ENCODE data around the gene IFNW1. TPM values are rescaled to one million over a fixed set of nuclear protein-coding genes. Genes with fewer than 3 reads are reported as not detected.

Gene IFNW1
- total and polyA plus RNA-seq, 10 of the 15 experiments (the other 5 are each of a cell fraction or from before 2014, with no cell fraction given): 0.06 to 0.11 (median 0.09) TPM; not detected in 7

DNA sequence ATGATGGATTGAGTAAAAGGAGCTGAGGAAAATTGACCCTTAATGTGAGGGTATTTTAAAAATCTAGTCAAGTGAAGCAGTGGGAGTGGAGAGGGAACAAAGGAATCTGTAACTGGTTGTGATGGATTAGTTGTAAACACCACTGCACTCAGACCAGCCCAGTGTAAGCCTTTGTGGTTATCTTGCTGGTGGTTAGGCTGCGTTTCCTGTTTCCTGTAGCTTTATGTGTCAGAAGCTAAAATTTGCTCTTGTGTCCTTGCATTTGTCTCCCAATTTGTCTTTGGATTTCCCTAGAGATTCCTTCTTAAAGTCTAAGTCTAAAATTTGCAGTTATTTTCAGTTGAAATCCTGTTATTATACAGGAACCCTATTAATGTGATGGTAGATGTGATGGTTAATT lies 18.5 kb upstream of the IFNW1 start (continued):
- TF ChIP-seq, protein P1, sequence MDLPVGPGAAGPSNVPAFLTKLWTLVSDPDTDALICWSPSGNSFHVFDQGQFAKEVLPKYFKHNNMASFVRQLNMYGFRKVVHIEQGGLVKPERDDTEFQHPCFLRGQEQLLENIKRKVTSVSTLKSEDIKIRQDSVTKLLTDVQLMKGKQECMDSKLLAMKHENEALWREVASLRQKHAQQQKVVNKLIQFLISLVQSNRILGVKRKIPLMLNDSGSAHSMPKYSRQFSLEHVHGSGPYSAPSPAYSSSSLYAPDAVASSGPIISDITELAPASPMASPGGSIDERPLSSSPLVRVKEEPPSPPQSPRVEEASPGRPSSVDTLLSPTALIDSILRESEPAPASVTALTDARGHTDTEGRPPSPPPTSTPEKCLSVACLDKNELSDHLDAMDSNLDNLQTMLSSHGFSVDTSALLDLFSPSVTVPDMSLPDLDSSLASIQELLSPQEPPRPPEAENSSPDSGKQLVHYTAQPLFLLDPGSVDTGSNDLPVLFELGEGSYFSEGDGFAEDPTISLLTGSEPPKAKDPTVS (IDR thresholded peaks at IDR 0.05; ENCODE audit: low read depth, low read length): no peak
- TF ChIP-seq PML (IDR thresholded peaks at IDR 0.05; ENCODE audit: low read length) (no peak), ATF3 (IDR thresholded peaks at IDR 0.05; ENCODE audit: borderline replicate concordance, extremely low read depth, low read depth, low read length) (no peak), FOS (IDR thresholded peaks at IDR 0.05; ENCODE audit: borderline replicate concordance, extremely low read depth, insufficient read length) (no peak), NFIC (IDR thresholded peaks at IDR 0.05; ENCODE audit: low read depth, low read length) (peak; percentile 51; the same call in 1 of the 2 replicates), ZNF592 (IDR thresholded peaks at IDR 0.05) (no peak), SMARCA5 (IDR thresholded peaks at IDR 0.05) (no peak), HDAC6 (IDR thresholded peaks at IDR 0.05; ENCODE audit: unreplicated experiment) (no peak), WRNIP1 (IDR thresholded peaks at IDR 0.05; ENCODE audit: borderline replicate concordance, low read depth, low read length) (no peak), ATF7 (IDR thresholded peaks at IDR 0.05; ENCODE audit: low read depth) (no peak), SMC3 (IDR thresholded peaks at IDR 0.05; ENCODE audit: borderline replicate concordance, low read length) (no peak), STAT1 (conservative IDR thresholded peaks at IDR 0.05) (no peak), DPF2 (IDR thresholded peaks at IDR 0.05) (no peak), CBX3 (IDR thresholded peaks at IDR 0.05; ENCODE audit: borderline replicate concordance, low read depth) (no peak), BMI1 (IDR thresholded peaks at IDR 0.05; ENCODE audit: borderline replicate concordance) (no peak), MEF2A (IDR thresholded peaks at IDR 0.05; ENCODE audit: insufficient read depth, low read depth, low read length) (0 out of 2 replicates have a peak, but pooled peaks have one; percentile 18), ZNF384 (IDR thresholded peaks at IDR 0.05; ENCODE audit: borderline replicate concordance, low read depth, low read length) (no peak), SREBF2 (IDR thresholded peaks at IDR 0.05; ENCODE audit: low read length) (no peak), PAX5 (IDR thresholded peaks at IDR 0.05; ENCODE audit: borderline replicate concordance, low read depth, low read length) (no peak), YY1 (IDR thresholded peaks at IDR 0.05; ENCODE audit: low read depth, low read length) (no peak)
- TF ChIP-seq, protein P2, sequence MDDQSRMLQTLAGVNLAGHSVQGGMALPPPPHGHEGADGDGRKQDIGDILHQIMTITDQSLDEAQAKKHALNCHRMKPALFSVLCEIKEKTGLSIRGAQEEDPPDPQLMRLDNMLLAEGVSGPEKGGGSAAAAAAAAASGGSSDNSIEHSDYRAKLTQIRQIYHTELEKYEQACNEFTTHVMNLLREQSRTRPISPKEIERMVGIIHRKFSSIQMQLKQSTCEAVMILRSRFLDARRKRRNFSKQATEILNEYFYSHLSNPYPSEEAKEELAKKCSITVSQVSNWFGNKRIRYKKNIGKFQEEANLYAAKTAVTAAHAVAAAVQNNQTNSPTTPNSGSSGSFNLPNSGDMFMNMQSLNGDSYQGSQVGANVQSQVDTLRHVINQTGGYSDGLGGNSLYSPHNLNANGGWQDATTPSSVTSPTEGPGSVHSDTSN (IDR thresholded peaks at IDR 0.05; ENCODE audit: insufficient replicate concordance, low read depth, low read length): no peak
- TF ChIP-seq, protein P3, sequence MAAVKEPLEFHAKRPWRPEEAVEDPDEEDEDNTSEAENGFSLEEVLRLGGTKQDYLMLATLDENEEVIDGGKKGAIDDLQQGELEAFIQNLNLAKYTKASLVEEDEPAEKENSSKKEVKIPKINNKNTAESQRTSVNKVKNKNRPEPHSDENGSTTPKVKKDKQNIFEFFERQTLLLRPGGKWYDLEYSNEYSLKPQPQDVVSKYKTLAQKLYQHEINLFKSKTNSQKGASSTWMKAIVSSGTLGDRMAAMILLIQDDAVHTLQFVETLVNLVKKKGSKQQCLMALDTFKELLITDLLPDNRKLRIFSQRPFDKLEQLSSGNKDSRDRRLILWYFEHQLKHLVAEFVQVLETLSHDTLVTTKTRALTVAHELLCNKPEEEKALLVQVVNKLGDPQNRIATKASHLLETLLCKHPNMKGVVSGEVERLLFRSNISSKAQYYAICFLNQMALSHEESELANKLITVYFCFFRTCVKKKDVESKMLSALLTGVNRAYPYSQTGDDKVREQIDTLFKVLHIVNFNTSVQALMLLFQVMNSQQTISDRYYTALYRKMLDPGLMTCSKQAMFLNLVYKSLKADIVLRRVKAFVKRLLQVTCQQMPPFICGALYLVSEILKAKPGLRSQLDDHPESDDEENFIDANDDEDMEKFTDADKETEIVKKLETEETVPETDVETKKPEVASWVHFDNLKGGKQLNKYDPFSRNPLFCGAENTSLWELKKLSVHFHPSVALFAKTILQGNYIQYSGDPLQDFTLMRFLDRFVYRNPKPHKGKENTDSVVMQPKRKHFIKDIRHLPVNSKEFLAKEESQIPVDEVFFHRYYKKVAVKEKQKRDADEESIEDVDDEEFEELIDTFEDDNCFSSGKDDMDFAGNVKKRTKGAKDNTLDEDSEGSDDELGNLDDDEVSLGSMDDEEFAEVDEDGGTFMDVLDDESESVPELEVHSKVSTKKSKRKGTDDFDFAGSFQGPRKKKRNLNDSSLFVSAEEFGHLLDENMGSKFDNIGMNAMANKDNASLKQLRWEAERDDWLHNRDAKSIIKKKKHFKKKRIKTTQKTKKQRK (IDR thresholded peaks at IDR 0.05; ENCODE audit: low read depth, low read length): no peak

All from GM12878 (cell line).